Transverse colon (tissue), 4 donors: ENCODE data around the gene ADGRL2.

Source experiments
- POLR2A ChIP-seq: fragments of 450-650 bp; IDR thresholded peaks from one replicate; pipeline ENCODE4 v1.6.1; 2016; ENCODE audit warnings: antibody characterized with exemption, mild to moderate bottlenecking, moderate library complexity
- POLR2AphosphoS5 ChIP-seq, 3 donors: sonication (generic); formaldehyde crosslinking; IDR thresholded peaks; one replicate each; pipeline ENCODE4 v1.6.1; 2016; ENCODE audit warnings: antibody characterized with exemption in 3 of 3
- TF ChIP-seq, protein P1 (sequence below), 5 experiments: fragments of 200-600 bp in 3 of 5; fragments of 450-650 bp in 2 of 5; sonication (generic) in 3 of 5; IDR thresholded peaks; 1 replicate in 2 of 5; 2 replicates in 3 of 5; pipeline ENCODE4 v1.5.1; 2016 to 2017; ENCODE audit warnings: antibody characterized with exemption in 5 of 5, inconsistent platforms in 3 of 5, mild to moderate bottlenecking in 2 of 5, moderate library complexity in 1 of 5

GRCh38 chr1:81799939-81800694, 617 bp upstream of the ADGRL2 start:
- TF ChIP-seq POLR2AphosphoS5 (IDR thresholded peaks at IDR 0.05) (peak in 1 of 3 donors; percentile 22), POLR2A (no peak)
- TF ChIP-seq, protein P1, sequence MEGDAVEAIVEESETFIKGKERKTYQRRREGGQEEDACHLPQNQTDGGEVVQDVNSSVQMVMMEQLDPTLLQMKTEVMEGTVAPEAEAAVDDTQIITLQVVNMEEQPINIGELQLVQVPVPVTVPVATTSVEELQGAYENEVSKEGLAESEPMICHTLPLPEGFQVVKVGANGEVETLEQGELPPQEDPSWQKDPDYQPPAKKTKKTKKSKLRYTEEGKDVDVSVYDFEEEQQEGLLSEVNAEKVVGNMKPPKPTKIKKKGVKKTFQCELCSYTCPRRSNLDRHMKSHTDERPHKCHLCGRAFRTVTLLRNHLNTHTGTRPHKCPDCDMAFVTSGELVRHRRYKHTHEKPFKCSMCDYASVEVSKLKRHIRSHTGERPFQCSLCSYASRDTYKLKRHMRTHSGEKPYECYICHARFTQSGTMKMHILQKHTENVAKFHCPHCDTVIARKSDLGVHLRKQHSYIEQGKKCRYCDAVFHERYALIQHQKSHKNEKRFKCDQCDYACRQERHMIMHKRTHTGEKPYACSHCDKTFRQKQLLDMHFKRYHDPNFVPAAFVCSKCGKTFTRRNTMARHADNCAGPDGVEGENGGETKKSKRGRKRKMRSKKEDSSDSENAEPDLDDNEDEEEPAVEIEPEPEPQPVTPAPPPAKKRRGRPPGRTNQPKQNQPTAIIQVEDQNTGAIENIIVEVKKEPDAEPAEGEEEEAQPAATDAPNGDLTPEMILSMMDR (IDR thresholded peaks at IDR 0.05), result no peak
